ENCODE data around the gene CNTN6. TPM values are rescaled to one million over a fixed set of nuclear protein-coding genes. Genes with fewer than 3 reads are reported as not detected.

Gene CNTN6
- total and polyA plus RNA-seq, 4 donors = 0.01 to 0.05 TPM; not detected in 2

DNA sequence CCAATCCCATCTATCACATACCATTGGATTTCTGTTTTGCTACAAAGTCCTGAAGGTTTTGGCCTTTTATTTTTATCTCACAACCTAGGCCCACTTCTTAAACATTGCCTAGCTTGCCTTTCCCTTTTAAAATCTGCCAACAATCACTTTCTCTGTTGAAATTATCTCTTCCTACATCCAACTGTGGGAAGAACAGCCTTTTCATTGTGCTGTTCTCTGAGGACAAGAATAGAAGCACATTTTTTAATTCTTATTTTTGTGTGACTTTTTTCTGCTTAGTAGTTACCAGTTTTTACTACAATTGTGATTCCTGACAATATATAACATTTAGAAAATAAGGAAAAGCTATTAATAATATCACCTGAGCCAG lies 159.2 kb downstream of the CNTN6 start (continued):
- TF ChIP-seq, protein P1, sequence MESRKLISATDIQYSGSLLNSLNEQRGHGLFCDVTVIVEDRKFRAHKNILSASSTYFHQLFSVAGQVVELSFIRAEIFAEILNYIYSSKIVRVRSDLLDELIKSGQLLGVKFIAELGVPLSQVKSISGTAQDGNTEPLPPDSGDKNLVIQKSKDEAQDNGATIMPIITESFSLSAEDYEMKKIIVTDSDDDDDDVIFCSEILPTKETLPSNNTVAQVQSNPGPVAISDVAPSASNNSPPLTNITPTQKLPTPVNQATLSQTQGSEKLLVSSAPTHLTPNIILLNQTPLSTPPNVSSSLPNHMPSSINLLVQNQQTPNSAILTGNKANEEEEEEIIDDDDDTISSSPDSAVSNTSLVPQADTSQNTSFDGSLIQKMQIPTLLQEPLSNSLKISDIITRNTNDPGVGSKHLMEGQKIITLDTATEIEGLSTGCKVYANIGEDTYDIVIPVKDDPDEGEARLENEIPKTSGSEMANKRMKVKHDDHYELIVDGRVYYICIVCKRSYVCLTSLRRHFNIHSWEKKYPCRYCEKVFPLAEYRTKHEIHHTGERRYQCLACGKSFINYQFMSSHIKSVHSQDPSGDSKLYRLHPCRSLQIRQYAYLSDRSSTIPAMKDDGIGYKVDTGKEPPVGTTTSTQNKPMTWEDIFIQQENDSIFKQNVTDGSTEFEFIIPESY (IDR thresholded peaks at IDR 0.05) = no peak
- no peak for TF ChIP-seq RAD21 (IDR thresholded peaks at IDR 0.05)

DNA sequence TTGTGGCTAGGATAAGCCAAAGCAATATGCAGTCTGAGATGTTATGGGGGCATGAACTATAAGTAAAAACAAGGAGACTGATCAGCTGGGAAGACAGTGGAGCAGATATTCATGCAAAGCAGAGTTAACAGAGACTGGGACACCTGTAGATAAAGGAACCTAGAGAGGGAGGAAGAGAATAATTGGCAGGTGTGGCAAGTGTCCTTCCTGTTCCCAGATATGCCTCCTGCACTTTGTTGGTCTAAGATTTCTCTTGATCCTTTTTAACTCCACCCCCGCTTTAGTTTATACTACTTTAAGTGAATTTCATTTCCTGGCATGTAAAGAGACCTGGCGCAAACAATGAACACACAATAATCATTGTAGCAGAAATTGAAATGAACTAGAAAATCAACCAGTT lies 169.4 kb downstream of the CNTN6 start:
- no peaks in the 10 kb centered on the region for H3K27me3 ChIP-seq (ENCODE audit: control insufficient read depth in 4 of 4, insufficient read depth in 4 of 4, low read length in 3 of 4)
- no peaks in the 10 kb centered on the region for H3K9me3 ChIP-seq (ENCODE audit: control insufficient read depth in 4 of 4, low read length in 3 of 4)
- H3K4me1 ChIP-seq (ENCODE audit: control insufficient read depth in 4 of 4, insufficient read depth in 4 of 4, low read length in 3 of 4) = no peaks in the 10 kb centered on the region
- no peak for TF ChIP-seq JUND (IDR thresholded peaks at IDR 0.05)
- TF ChIP-seq, protein P2, sequence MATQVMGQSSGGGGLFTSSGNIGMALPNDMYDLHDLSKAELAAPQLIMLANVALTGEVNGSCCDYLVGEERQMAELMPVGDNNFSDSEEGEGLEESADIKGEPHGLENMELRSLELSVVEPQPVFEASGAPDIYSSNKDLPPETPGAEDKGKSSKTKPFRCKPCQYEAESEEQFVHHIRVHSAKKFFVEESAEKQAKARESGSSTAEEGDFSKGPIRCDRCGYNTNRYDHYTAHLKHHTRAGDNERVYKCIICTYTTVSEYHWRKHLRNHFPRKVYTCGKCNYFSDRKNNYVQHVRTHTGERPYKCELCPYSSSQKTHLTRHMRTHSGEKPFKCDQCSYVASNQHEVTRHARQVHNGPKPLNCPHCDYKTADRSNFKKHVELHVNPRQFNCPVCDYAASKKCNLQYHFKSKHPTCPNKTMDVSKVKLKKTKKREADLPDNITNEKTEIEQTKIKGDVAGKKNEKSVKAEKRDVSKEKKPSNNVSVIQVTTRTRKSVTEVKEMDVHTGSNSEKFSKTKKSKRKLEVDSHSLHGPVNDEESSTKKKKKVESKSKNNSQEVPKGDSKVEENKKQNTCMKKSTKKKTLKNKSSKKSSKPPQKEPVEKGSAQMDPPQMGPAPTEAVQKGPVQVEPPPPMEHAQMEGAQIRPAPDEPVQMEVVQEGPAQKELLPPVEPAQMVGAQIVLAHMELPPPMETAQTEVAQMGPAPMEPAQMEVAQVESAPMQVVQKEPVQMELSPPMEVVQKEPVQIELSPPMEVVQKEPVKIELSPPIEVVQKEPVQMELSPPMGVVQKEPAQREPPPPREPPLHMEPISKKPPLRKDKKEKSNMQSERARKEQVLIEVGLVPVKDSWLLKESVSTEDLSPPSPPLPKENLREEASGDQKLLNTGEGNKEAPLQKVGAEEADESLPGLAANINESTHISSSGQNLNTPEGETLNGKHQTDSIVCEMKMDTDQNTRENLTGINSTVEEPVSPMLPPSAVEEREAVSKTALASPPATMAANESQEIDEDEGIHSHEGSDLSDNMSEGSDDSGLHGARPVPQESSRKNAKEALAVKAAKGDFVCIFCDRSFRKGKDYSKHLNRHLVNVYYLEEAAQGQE (IDR thresholded peaks at IDR 0.05) = no peak
- no peak for TF ChIP-seq SP1 (IDR thresholded peaks at IDR 0.05)
- TF ChIP-seq RXRA (IDR thresholded peaks at IDR 0.05) = no peak
- TF ChIP-seq, protein P3, sequence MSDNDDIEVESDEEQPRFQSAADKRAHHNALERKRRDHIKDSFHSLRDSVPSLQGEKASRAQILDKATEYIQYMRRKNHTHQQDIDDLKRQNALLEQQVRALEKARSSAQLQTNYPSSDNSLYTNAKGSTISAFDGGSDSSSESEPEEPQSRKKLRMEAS (IDR thresholded peaks at IDR 0.05) = no peak
- TF ChIP-seq, protein P4, sequence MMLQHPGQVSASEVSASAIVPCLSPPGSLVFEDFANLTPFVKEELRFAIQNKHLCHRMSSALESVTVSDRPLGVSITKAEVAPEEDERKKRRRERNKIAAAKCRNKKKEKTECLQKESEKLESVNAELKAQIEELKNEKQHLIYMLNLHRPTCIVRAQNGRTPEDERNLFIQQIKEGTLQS (IDR thresholded peaks at IDR 0.05) = no peak
- no peak for TF ChIP-seq NR2F2 (IDR thresholded peaks at IDR 0.05)
- TF ChIP-seq, protein P1 (IDR thresholded peaks at IDR 0.05) = no peak
- TF ChIP-seq RAD21 (IDR thresholded peaks at IDR 0.05) = no peak
- TF ChIP-seq HNF4A (conservative IDR thresholded peaks at IDR 0.05) = no peak
- H3K9ac ChIP-seq (ENCODE audit: low read depth in 1 of 2, low read length in 2 of 2) = no peak overlapping the region
- 80% methylated on average over 2 of the region's 2 CpGs for WGBS
- no peak overlapping the region for H3K27ac ChIP-seq (ENCODE audit: low read depth in 1 of 2, low read length in 2 of 2)
- H3K36me3 ChIP-seq (ENCODE audit: control insufficient read depth in 4 of 4, insufficient read depth in 3 of 4, low read depth in 1 of 4, low read length in 3 of 4) = no peaks in the 10 kb centered on the region
- no peak overlapping the region for H3K4me3 ChIP-seq (ENCODE audit: low read depth in 1 of 3, low read length in 3 of 3)
- DNase-seq (ENCODE audit: low spot score) = no peak

DNA sequence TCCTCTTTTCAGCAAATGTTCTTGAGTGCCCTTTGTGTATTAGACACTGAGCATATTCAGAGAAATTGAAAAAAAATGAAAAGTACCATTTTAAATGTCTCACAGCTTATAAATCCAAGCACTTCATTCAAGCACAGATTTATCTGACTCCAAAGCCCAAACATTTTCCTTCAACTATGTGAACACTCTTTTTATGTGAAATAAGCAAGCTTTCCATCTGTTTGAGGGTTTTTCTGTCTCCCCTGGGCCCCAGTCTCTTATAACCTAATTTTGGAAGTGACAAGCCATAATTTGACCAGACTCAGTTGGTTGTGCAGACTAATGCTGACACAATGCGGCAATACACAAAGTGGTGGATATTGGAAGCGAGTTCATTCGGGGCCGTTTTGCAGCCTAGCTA lies 170.3 kb downstream of the CNTN6 start:
- Histone ChIP-seq H3K27ac (ENCODE audit: low read depth in 1 of 2, low read length in 2 of 2) (no peak overlapping the region), H3K4me1 (ENCODE audit: control insufficient read depth in 4 of 4, insufficient read depth in 4 of 4, low read length in 3 of 4) (no peaks in the 10 kb centered on the region), H3K36me3 (ENCODE audit: control insufficient read depth in 4 of 4, insufficient read depth in 3 of 4, low read depth in 1 of 4, low read length in 3 of 4) (no peaks in the 10 kb centered on the region), H3K4me3 (ENCODE audit: low read depth in 1 of 3, low read length in 3 of 3) (no peak overlapping the region), H3K27me3 (ENCODE audit: control insufficient read depth in 4 of 4, insufficient read depth in 4 of 4, low read length in 3 of 4) (no peaks in the 10 kb centered on the region), H3K9me3 (ENCODE audit: control insufficient read depth in 4 of 4, low read length in 3 of 4) (no peaks in the 10 kb centered on the region), H3K9ac (ENCODE audit: low read depth in 1 of 2, low read length in 2 of 2) (no peak overlapping the region)
- WGBS = 93% methylated on average over 4 of the region's 4 CpGs
- no peak for DNase-seq (ENCODE audit: low spot score)
- TF ChIP-seq YY1 (IDR thresholded peaks at IDR 0.05) = no peak
- TF ChIP-seq SP1 (IDR thresholded peaks at IDR 0.05) = no peak
- TF ChIP-seq GABPA (IDR thresholded peaks at IDR 0.05 in 1 of 2, conservative IDR thresholded peaks at IDR 0.05 in 1 of 2) = no peak
- TF ChIP-seq EGR1 (IDR thresholded peaks at IDR 0.05; ENCODE audit: low read depth in 2 of 2) = no peak
- no peak for TF ChIP-seq NR2F2 (IDR thresholded peaks at IDR 0.05)
- TF ChIP-seq TAF1 (conservative IDR thresholded peaks at IDR 0.05) = no peak
- TF ChIP-seq, protein P4 (IDR thresholded peaks at IDR 0.05) = no peak
- TF ChIP-seq FOXA1 (IDR thresholded peaks at IDR 0.05) = no peak
- no peak for TF ChIP-seq RXRA (IDR thresholded peaks at IDR 0.05)
- TF ChIP-seq, protein P1 (IDR thresholded peaks at IDR 0.05) = no peak
- TF ChIP-seq, protein P2 (IDR thresholded peaks at IDR 0.05) = no peak
- TF ChIP-seq HNF4A (conservative IDR thresholded peaks at IDR 0.05) = no peak
- TF ChIP-seq JUND (IDR thresholded peaks at IDR 0.05) = no peak
- no peak for TF ChIP-seq RAD21 (IDR thresholded peaks at IDR 0.05)

Data from liver (tissue), 9 donors.